HG03439 (cell line): Measurements from ENCODE around the gene AFDN.

Source experiments
- ATAC-seq: cut with Tn5 transposase; IDR thresholded peaks from one replicate; pipeline ENCODE4 v1.9.1; 2021; ENCODE audit warnings: mild to moderate bottlenecking, moderate library complexity; ENCODE audit not compliant: unreplicated experiment

Gene AFDN

DNA sequence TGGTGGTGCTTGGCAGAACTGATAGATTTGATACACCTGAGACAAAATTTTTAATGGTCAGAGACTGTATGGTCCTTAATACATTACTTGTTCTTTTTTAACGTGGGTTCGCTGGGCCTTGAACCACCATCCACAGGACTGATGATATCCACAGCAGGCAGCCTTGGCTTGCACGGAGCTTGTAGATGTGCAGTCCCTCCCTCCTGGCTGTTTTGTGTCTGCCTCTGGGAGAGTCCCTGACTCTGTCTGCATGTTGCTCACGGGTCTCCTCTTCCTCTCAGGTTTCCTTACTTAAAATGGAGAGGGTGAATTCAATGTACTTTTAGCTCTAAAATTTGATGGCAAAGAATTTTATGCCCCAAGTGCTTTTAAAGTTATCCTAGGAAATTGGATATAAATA, 188.3 kb downstream of the AFDN start:
- no peak for ATAC-seq

DNA sequence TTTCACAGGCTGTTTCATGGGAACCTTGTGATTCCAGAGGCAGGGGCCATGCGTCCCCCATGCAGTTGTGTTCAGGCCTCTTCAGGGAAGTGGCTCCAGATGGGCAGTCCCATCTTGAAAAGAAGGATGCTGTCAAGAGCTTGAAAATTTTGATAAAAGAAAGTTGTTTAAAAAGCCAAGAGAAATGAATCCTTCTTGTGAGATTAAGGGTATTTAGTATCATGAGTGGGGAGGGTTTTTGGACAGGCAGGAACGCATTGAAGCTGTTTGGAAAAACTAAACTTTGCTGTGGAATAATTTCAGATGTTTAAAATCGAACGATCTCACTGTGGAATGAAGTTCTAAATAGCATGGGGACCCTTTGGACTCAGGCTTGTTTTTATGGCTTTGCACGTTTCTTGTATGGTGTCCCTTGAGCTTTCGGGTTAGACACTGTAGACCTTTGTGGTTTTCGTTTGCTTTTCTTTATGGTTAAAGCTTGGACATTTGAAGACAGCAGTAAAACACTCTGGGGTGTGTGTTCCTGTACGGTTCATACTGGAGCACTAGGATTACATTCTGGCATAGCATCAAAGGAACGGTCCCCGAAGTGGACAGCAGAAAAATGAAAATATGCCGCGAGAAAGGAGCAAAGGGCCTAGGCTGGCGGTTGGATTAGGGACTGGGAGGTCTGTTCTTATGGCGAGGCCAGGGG, 188.9 kb downstream of the AFDN start:
- ATAC-seq: no peak

DNA sequence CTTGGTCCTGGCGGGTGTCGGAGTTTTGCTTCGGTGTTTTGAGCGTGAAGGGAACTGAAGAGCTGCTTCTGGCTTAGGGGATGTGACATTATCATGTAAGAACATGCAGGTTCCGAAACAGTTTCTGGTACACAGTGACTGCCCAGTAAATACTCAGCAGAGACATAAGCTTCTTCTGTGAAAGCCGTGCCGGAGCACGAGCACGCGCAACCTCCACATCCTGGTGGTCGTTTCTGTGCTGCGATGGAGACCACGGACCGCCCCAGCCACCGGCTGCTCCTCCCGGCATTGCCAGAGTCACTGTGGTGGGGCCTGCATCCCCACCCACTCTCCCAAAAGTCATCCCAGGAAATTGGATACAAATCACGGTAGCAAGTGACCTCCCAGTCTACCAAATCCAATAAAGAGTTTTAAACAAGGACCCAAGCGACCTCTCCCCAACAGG, 189.5 kb downstream of the AFDN start:
- no peak for ATAC-seq

DNA sequence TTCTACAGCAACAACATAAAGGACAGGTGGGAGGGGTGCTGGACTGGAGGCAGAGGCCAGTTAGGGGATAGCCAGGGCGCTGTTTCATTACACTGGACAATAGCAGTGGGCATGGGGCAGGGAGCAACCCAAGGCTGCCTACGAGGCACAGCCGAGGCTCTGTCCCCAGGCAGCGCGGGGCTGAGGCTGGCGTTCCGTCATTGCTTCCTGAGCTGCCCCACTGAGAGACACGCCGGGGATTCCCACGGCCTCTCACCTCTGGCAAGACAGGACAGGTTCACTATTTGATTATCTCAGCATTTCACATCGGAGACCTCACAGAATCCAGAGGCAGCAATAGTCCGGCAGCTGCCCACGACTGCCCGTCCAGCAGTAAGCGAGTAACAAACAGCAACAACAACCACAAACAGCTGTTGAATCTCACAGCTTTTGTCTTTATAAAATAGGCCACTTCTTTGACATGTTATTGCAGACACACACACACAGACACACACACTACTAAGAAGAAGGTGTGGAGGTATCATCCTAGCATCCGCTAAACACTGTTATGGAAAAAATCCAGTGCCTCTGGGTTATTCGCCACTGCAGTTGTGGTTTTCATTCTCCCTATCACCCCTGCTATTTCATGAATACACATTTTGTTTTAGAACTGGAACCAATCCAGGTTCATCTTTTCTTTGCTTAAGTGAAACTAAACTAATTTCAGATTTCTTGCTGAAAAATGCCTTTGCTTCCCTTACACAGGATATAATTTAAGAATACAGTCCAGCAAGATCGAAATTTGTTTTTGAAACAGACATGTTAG, 190.2 kb downstream of the AFDN start:
- ATAC-seq: no peak

DNA sequence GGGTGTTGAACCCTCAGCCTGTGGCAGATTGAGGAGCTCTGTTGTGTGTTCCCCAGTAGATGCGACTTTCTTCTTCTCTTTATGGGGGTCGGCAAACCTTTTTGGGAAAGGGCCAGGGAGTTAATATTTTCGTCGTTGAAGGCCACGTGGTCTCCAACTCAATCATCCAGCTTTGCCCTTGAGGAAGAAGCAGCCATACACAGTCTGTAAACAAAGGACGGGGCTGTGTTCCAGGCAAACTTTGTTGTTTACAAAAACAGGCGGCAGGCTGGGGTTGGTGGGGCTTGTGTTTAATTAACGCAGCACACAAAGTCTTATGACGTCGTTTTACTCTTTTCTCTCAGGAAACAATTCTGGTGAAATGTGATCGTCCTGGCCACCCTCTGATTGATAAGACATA, 190.9 kb downstream of the AFDN start:
- no peak for ATAC-seq

DNA sequence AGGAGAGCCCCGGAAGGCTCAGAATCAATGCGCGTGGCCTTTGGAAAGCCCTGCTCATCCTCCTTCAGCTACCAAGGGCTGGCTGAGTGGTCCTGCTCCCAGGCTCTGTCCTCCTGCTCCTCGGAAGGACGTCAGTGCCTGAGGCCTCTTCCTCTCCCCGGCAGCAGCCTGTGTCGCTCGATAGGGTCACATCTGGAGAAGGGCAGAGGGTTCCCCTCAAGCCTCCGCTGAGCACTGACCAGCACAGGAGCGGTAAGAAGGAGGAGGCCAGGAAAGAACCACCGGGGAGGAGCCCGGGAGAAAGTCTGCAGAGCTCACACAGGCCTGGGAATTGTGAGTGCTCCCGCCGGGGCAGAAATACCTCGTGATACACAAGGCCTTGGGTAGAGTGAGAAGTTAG, 192.0 kb downstream of the AFDN start:
- ATAC-seq: no peak

DNA sequence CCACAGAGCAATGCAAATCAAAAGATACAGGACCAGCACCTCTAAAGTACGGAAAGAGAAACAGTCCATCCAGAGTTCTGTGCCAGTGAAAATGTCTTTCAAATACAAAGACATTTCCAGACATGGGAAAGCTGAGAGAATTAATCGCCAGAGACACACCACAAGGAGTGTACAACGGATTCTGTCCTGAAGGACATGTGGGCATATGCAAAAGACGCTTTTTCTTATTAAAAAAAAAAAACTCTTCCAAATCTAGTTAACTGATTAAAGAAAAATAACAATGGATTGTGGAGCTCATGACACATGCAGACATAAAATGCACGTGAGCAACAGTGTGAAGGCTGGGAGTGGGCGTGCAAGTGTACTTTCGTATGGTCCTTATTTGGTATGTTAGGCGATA, 193.5 kb downstream of the AFDN start:
- no peak for ATAC-seq

DNA sequence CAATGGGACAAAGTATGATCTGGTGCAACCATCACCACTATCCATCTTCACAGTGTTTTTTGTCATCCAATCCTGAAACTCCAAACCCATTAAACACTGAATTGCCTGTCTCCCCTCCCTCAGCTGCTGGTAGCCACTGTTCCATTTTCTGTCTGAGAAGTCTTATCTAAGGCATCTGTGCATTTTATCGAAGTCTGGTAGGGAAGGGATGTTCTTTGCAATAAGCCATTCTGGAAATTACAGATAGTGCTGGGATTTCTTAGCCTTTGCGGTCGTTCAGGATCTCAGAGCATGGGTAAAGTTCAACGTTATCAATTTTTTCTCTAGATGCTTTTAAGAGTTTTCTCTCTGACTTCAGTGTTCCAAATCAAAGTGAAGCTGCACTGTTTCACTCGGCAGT, 194.9 kb downstream of the AFDN start:
- ATAC-seq: no peak
